Hepatocyte (in vitro differentiated cells): ENCODE results near the gene SAMD13. TPM values are rescaled to one million over a fixed set of nuclear protein-coding genes. Genes with fewer than 3 reads are reported as not detected.

ENCODE experiments used
- DNase-seq: peaks from one replicate; pipeline ENCODE4 v3.0.0-alpha.2; 2016; ENCODE audit warnings: low spot score
- H2AFZ ChIP-seq: fragments of 200-600 bp; sonication (generic); 2 replicates; pipeline ENCODE4 v1.6.0; 2016; ENCODE audit warnings: antibody characterized with exemption, mild to moderate bottlenecking
- H3K27ac ChIP-seq: fragments of 200-600 bp; sonication (generic); 2 replicates; pipeline ENCODE4 v1.5.1; 2016; ENCODE audit warnings: mild to moderate bottlenecking
- H3K27me3 ChIP-seq: fragments of 200-600 bp; sonication (generic); 2 replicates; pipeline ENCODE4 v1.6.1; 2016
- H3K36me3 ChIP-seq: fragments of 200-600 bp; sonication (generic); replicated peaks from 2 replicates; pipeline ENCODE4 v1.5.1; 2016; ENCODE audit warnings: low read depth; ENCODE audit not compliant: insufficient read depth
- H3K4me1 ChIP-seq: fragments of 200-600 bp; sonication (generic); 2 replicates; pipeline ENCODE4 v1.5.1; 2016; ENCODE audit warnings: mild to moderate bottlenecking, moderate library complexity; ENCODE audit not compliant: insufficient read depth
- H3K4me2 ChIP-seq: fragments of 200-600 bp; sonication (generic); 2 replicates; pipeline ENCODE4 v1.6.0; 2016
- H3K4me3 ChIP-seq: fragments of 200-600 bp; sonication (generic); 2 replicates; pipeline ENCODE4 v1.5.1; 2016; ENCODE audit warnings: mild to moderate bottlenecking
- H3K79me2 ChIP-seq: fragments of 200-600 bp; sonication (generic); 2 replicates; pipeline ENCODE4 v1.6.0; 2017; ENCODE audit warnings: mild to moderate bottlenecking
- H3K9me2 ChIP-seq: fragments of 200-600 bp; sonication (generic); replicated peaks from 2 replicates; pipeline ENCODE4 v1.6.0; 2017; ENCODE audit warnings: mild to moderate bottlenecking; ENCODE audit not compliant: insufficient read depth
- H3K9me3 ChIP-seq: fragments of 200-600 bp; sonication (generic); 2 replicates; pipeline ENCODE4 v1.5.1; 2016; ENCODE audit warnings: low read depth, mild to moderate bottlenecking
- H4K20me1 ChIP-seq: fragments of 200-600 bp; sonication (generic); 2 replicates; pipeline ENCODE4 v1.6.0; 2016; ENCODE audit warnings: mild to moderate bottlenecking; ENCODE audit not compliant: insufficient read depth, poor library complexity, severe bottlenecking
- EZH2 ChIP-seq: fragments of 200-600 bp; sonication (generic); IDR thresholded peaks from 2 replicates; pipeline ENCODE4 v1.6.1; 2016; ENCODE audit warnings: antibody characterized with exemption, mild to moderate bottlenecking, borderline replicate concordance
- EZH2phosphoT487 ChIP-seq: fragments of 200-600 bp; sonication (generic); IDR thresholded peaks from one replicate; pipeline ENCODE4 v1.6.1; 2018; ENCODE audit warnings: antibody characterized with exemption, mild to moderate bottlenecking, low read depth, moderate library complexity; ENCODE audit not compliant: unreplicated experiment, severe bottlenecking
- WGBS: methylation state at CpG from one replicate; pipeline ENCODE4 v1.1.6; 2016; ENCODE audit warnings: low lambda C conversion rate; ENCODE audit errors: missing lambda C conversion rate; 5-methylcytosine and 5-hydroxymethylcytosine counted together
- polyA plus RNA-seq: library from polyadenylated mRNA; unstranded; fragments of >200 nt; fragmentation: Nextera tagmentation; extraction: Ambion mirVana; gene quantifications from 2 replicates; pipeline ENCODE4 v1.2.1, GENCODE V29; 2016
- total RNA-seq: library from RNA; depleted of rRNA; stranded (reverse); fragments of >200 nt; gene quantifications from 2 replicates; pipeline ENCODE4 v1.2.3, GENCODE V29; 2014
- TF ChIP-seq, protein P1 (sequence below): fragments of 200-600 bp; sonication (generic); IDR thresholded peaks from 2 replicates; pipeline ENCODE4 v1.5.1; 2016; ENCODE audit warnings: antibody characterized with exemption, mild to moderate bottlenecking; ENCODE audit not compliant: poor library complexity

Gene SAMD13
- total and polyA plus RNA-seq, 2 experiments from 2014 or later, result 0.88 to 2.4 TPM

DNA sequence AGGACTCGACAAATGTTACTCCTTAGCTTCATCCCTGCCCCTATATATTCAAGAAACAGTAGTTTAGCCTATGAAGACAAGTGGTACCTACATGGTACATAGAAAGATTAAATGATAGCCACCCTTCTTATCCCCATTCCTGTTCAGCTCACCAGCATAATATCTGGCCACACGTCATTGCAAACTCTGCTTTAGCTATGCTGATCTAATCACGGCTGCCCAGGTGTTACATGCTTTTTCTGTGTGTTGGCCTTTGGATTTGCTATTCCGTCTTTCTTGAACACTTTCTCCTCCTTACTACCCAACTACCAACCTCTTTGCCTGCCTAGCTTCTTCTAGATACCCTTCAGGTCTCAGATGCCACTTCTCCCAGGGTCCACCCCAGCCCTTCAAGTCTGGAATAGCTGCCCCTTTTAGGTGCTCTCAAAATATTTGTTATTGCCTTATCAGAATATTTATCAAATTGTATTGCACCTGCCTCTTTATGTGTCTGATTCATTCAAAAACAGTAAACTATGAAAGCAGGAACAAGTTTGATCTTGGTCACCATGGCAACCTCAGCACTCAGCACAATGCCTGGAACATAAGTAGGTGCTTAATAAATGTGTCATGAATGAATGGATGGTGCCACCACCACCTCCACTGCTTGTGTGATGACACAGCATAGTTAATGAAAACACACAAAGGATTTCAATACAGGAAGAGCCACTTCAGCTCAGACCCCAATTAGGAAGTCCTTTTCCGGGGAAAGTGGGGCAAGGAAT is 85.4 kb downstream of the SAMD13 start:
- H3K4me2 ChIP-seq, result no peak overlapping the region
- no peaks in the 10 kb centered on the region for H3K4me1 ChIP-seq
- WGBS, result 72% methylated on average over 5 of the region's 5 CpGs
- H3K9me3 ChIP-seq, result no peaks in the 10 kb centered on the region
- TF ChIP-seq EZH2phosphoT487 (no peak), EZH2 (no peak)
- TF ChIP-seq, protein P1, sequence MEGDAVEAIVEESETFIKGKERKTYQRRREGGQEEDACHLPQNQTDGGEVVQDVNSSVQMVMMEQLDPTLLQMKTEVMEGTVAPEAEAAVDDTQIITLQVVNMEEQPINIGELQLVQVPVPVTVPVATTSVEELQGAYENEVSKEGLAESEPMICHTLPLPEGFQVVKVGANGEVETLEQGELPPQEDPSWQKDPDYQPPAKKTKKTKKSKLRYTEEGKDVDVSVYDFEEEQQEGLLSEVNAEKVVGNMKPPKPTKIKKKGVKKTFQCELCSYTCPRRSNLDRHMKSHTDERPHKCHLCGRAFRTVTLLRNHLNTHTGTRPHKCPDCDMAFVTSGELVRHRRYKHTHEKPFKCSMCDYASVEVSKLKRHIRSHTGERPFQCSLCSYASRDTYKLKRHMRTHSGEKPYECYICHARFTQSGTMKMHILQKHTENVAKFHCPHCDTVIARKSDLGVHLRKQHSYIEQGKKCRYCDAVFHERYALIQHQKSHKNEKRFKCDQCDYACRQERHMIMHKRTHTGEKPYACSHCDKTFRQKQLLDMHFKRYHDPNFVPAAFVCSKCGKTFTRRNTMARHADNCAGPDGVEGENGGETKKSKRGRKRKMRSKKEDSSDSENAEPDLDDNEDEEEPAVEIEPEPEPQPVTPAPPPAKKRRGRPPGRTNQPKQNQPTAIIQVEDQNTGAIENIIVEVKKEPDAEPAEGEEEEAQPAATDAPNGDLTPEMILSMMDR, result no peak
- H2AFZ ChIP-seq, result no peak overlapping the region
- H3K27me3 ChIP-seq, result no peaks in the 10 kb centered on the region
- no peak overlapping the region for H3K4me3 ChIP-seq
- DNase-seq, result no peak
- no peaks in the 10 kb centered on the region for H4K20me1 ChIP-seq
- H3K27ac ChIP-seq, result no peak overlapping the region
- no peaks in the 10 kb centered on the region for H3K36me3 ChIP-seq
- no peaks in the 10 kb centered on the region for H3K9me2 ChIP-seq
- H3K79me2 ChIP-seq, result no peaks in the 10 kb centered on the region

DNA sequence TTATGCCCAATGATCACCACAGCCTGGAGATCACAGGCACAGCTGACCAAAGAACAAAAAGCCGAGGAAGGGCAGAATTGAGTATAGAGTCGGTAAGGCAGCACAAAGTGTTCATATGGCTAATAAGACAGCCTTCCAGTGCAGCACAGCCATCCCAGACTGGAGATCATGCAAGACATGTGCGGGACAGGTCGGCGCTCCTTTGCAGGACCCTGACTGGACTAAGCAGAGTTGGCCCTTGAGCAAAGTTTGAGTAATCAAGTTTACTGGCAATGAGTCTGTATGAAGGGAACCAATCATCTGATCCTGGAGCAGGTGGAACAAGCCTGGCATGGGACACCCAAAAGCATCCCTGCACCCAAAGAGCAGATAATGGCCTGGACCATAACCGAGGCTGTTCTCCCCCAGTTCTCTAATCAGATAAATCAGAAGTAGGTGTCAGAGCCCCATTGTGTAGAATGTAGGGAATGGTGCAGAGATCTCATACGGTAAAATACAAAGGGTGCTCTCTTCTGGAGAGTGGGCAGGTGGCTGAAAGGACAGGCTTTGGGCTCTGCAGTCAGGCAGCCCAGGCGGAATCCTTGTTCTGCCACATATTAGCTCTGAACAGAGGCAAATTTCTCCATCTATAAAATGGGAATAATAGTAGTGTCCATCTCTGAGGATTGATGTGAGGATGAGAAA is 86.1 kb downstream of the SAMD13 start:
- H3K79me2 ChIP-seq, result no peaks in the 10 kb centered on the region
- H3K4me1 ChIP-seq, result no peaks in the 10 kb centered on the region
- H3K27ac ChIP-seq, result no peak overlapping the region
- no peaks in the 10 kb centered on the region for H4K20me1 ChIP-seq
- H3K9me3 ChIP-seq, result no peaks in the 10 kb centered on the region
- H3K27me3 ChIP-seq, result no peaks in the 10 kb centered on the region
- H3K36me3 ChIP-seq, result no peaks in the 10 kb centered on the region
- no peak overlapping the region for H2AFZ ChIP-seq
- no peaks in the 10 kb centered on the region for H3K9me2 ChIP-seq
- DNase-seq, result no peak
- 93% methylated on average over 8 of the region's 8 CpGs for WGBS
- TF ChIP-seq, protein P1, result no peak
- TF ChIP-seq EZH2 (no peak), EZH2phosphoT487 (no peak)
- H3K4me2 ChIP-seq, result no peak overlapping the region
- no peak overlapping the region for H3K4me3 ChIP-seq

DNA sequence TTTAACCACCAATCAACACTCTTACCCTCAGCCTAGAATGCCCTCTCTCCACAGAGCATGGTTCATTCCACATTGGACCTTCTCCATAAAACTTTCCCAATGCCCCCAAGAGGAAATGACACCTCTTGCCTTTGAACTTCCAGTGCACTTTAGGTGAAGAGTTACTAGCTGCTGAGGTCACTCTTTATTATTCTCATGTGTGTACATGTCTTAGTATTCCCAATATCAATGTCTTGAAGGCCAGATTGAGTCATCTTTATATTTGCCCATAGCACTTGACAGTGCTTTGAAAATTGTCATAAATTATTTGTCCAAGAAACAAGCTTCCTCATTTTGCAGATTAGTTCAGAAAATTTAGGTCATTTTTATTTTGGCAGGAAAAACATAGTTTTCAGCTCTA is 88.7 kb downstream of the SAMD13 start:
- no peaks in the 10 kb centered on the region for H3K4me1 ChIP-seq
- no peaks in the 10 kb centered on the region for H3K27me3 ChIP-seq
- no peaks in the 10 kb centered on the region for H4K20me1 ChIP-seq
- TF ChIP-seq EZH2, result no peak
- no peak for TF ChIP-seq EZH2phosphoT487
- no peak overlapping the region for H3K4me2 ChIP-seq
- no peaks in the 10 kb centered on the region for H3K9me3 ChIP-seq
- H3K36me3 ChIP-seq, result no peaks in the 10 kb centered on the region
- no peak for DNase-seq
- H3K4me3 ChIP-seq, result no peak overlapping the region
- no peak overlapping the region for H3K27ac ChIP-seq
- H3K9me2 ChIP-seq, result no peaks in the 10 kb centered on the region
- no peaks in the 10 kb centered on the region for H3K79me2 ChIP-seq
- H2AFZ ChIP-seq, result no peak overlapping the region
